ENCODE measurements around the gene SLX4IP. TPM values are rescaled to one million over a fixed set of nuclear protein-coding genes. Genes with fewer than 3 reads are reported as not detected.

SLX4IP gene
- total and polyA plus RNA-seq, 2 donors (not counting 1 experiment from before 2014, with no cell fraction given), result 1.9 to 8.1 TPM

- no peaks in the 10 kb centered on the region for H3K79me2 ChIP-seq (ENCODE audit: control insufficient read depth, insufficient read depth, low read length)
Observed at GRCh38 chr20:10516529-10516928, 81.4 kb downstream of the SLX4IP start.

GRCh38 chr20:10519361-10520046 is 84.4 kb downstream of the SLX4IP start:
- no peak overlapping the region for H3K4me3 ChIP-seq (replicated peaks in 1 of 4; ENCODE audit: control extremely low read depth in 1 of 4, insufficient read depth in 1 of 4, low read depth in 3 of 4, low read length in 4 of 4)
- peaks cover 6% of the 10 kb centered on the region for H3K4me1 ChIP-seq (ENCODE audit: control insufficient read depth, extremely low read depth, insufficient read depth, low read length)
- peak in 1 of 2 donors; percentile 88 for DNase-seq (ENCODE audit: low read depth in 2 of 2)
- no peaks in the 10 kb centered on the region for H3K27me3 ChIP-seq (ENCODE audit: control insufficient read depth, insufficient read depth, low read length)
- H3K36me3 ChIP-seq (ENCODE audit: control insufficient read depth, insufficient read depth, low read length), result no peaks in the 10 kb centered on the region
- H4K20me1 ChIP-seq (ENCODE audit: control insufficient read depth, extremely low read depth, insufficient read depth, low read length), result no peaks in the 10 kb centered on the region
- no peaks in the 10 kb centered on the region for H3K79me2 ChIP-seq (ENCODE audit: control insufficient read depth, insufficient read depth, low read length)
- no peak overlapping the region for H3K27ac ChIP-seq (ENCODE audit: insufficient read depth, low read length)
- TF ChIP-seq EZH2 (IDR thresholded peaks at IDR 0.05; ENCODE audit: low read length, missing control alignments) (no peak), CTCF (conservative IDR thresholded peaks at IDR 0.05 in 1 of 2, IDR thresholded peaks at IDR 0.05 in 1 of 2; ENCODE audit: low read depth in 1 of 2, low read length in 2 of 2) (no peak)
- H2AFZ ChIP-seq (ENCODE audit: low read length), result no peak overlapping the region
- H3K4me2 ChIP-seq (ENCODE audit: extremely low read depth, insufficient read depth, low read length), result no peak overlapping the region
- no peak overlapping the region for H3K9ac ChIP-seq (ENCODE audit: insufficient read depth, low read length)
- H3K9me3 ChIP-seq (ENCODE audit: control insufficient read depth, insufficient read depth, low read depth, low read length), result no peaks in the 10 kb centered on the region

More at GRCh38 chr20:10516529-10516928, 81.4 kb downstream of the SLX4IP start:
- Histone ChIP-seq H4K20me1 (ENCODE audit: control insufficient read depth, extremely low read depth, insufficient read depth, low read length) (no peaks in the 10 kb centered on the region), H2AFZ (ENCODE audit: low read length) (no peak overlapping the region), H3K4me1 (ENCODE audit: control insufficient read depth, extremely low read depth, insufficient read depth, low read length) (peaks cover 3% of the 10 kb centered on the region), H3K4me3 (replicated peaks in 1 of 4; ENCODE audit: control extremely low read depth in 1 of 4, insufficient read depth in 1 of 4, low read depth in 3 of 4, low read length in 4 of 4) (no peak overlapping the region), H3K9me3 (ENCODE audit: control insufficient read depth, insufficient read depth, low read depth, low read length) (no peaks in the 10 kb centered on the region), H3K36me3 (ENCODE audit: control insufficient read depth, insufficient read depth, low read length) (no peaks in the 10 kb centered on the region), H3K27me3 (ENCODE audit: control insufficient read depth, insufficient read depth, low read length) (no peaks in the 10 kb centered on the region), H3K4me2 (ENCODE audit: extremely low read depth, insufficient read depth, low read length) (no peak overlapping the region), H3K27ac (ENCODE audit: insufficient read depth, low read length) (no peak overlapping the region), H3K9ac (ENCODE audit: insufficient read depth, low read length) (no peak overlapping the region)
- TF ChIP-seq CTCF (conservative IDR thresholded peaks at IDR 0.05 in 1 of 2, IDR thresholded peaks at IDR 0.05 in 1 of 2; ENCODE audit: low read depth in 1 of 2, low read length in 2 of 2), result no peak
- TF ChIP-seq EZH2 (IDR thresholded peaks at IDR 0.05; ENCODE audit: low read length, missing control alignments), result no peak
- DNase-seq (ENCODE audit: low read depth in 2 of 2), result no peak

GRCh38 chr20:10520528-10520927 is 85.4 kb downstream of the SLX4IP start:
- Histone ChIP-seq H3K36me3 (ENCODE audit: control insufficient read depth, insufficient read depth, low read length) (no peaks in the 10 kb centered on the region), H3K9me3 (ENCODE audit: control insufficient read depth, insufficient read depth, low read depth, low read length) (no peaks in the 10 kb centered on the region), H4K20me1 (ENCODE audit: control insufficient read depth, extremely low read depth, insufficient read depth, low read length) (no peaks in the 10 kb centered on the region), H3K4me3 (replicated peaks in 1 of 4; ENCODE audit: control extremely low read depth in 1 of 4, insufficient read depth in 1 of 4, low read depth in 3 of 4, low read length in 4 of 4) (no peak overlapping the region), H3K9ac (ENCODE audit: insufficient read depth, low read length) (no peak overlapping the region), H3K4me1 (ENCODE audit: control insufficient read depth, extremely low read depth, insufficient read depth, low read length) (peaks cover 6% of the 10 kb centered on the region), H2AFZ (ENCODE audit: low read length) (no peak overlapping the region), H3K27ac (ENCODE audit: insufficient read depth, low read length) (no peak overlapping the region), H3K4me2 (ENCODE audit: extremely low read depth, insufficient read depth, low read length) (no peak overlapping the region), H3K27me3 (ENCODE audit: control insufficient read depth, insufficient read depth, low read length) (no peaks in the 10 kb centered on the region), H3K79me2 (ENCODE audit: control insufficient read depth, insufficient read depth, low read length) (no peaks in the 10 kb centered on the region)
- no peak for TF ChIP-seq EZH2 (IDR thresholded peaks at IDR 0.05; ENCODE audit: low read length, missing control alignments)
- no peak for TF ChIP-seq CTCF (conservative IDR thresholded peaks at IDR 0.05 in 1 of 2, IDR thresholded peaks at IDR 0.05 in 1 of 2; ENCODE audit: low read depth in 1 of 2, low read length in 2 of 2)
- peak in 1 of 2 donors; percentile 30 for DNase-seq (ENCODE audit: low read depth in 2 of 2)
